ENCODE measurements around the gene TTLL5.

The TTLL5 gene

DNA sequence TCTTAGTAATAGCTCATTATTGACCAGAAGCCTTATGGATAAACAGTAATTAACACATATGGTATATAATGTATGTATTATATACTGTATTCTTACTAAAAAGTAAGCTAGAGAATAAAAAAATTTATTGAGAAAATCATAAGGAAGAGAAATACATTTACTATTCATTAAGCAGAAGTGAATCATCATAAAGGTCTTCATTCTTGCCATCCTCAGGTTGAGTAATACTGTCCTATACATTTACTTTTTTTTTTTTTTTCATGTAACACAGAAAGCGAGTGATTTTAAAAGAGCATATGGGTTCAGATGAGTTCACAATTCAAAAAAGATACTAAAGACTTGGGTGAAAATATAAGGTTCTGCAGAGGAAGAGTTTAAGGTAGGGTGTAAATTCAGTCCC lies 168.3 kb downstream of the TTLL5 start:
- peaks cover 10% of the 10 kb centered on the region for H3K36me3 ChIP-seq (ENCODE audit: control insufficient read depth, insufficient read depth, low read length)
- no peaks in the 10 kb centered on the region for H3K9me3 ChIP-seq (ENCODE audit: control insufficient read depth, low read length)
- H3K4me3 ChIP-seq (ENCODE audit: extremely low read depth, insufficient read depth, low read length, poor library complexity, severe bottlenecking): no peak overlapping the region
- WGBS, 2 experiments (ENCODE audit: insufficient coverage in 2 of 2): 100% methylated on average over 1 of the region's 1 CpG; no CpG with 5 or more reads in 1 of the 2 experiments
- peaks cover 22% of the 10 kb centered on the region for H3K4me1 ChIP-seq (ENCODE audit: control insufficient read depth, insufficient read depth, low read length, poor library complexity, severe bottlenecking)
- no peak overlapping the region for H3K27ac ChIP-seq (ENCODE audit: low read depth, low read length, severe bottlenecking)

DNA sequence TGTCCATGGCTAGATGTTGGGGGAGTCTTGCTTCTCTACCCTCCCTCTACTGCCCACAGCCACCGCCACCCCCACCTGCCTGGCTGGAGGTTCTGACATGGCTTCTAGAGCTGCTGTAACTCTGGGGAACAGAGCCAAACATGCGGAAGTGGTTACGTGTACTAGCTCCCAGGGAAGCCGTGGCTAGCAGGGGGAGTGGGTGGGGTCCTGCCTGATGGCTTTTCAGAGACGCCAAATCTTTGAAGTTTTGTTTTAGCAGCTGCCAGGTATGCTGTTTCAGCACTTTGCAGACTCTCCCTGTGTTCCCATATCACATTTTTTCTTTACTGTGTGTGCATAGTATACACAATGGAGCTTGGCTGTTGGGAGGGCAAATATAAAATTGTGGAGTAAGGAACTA lies 170.4 kb downstream of the TTLL5 start:
- H3K9me3 ChIP-seq (ENCODE audit: control insufficient read depth, low read length): no peaks in the 10 kb centered on the region
- H3K4me3 ChIP-seq (ENCODE audit: extremely low read depth, insufficient read depth, low read length, poor library complexity, severe bottlenecking): no peak overlapping the region
- H3K27ac ChIP-seq (ENCODE audit: low read depth, low read length, severe bottlenecking): no peak overlapping the region
- H3K36me3 ChIP-seq (ENCODE audit: control insufficient read depth, insufficient read depth, low read length): peaks cover 20% of the 10 kb centered on the region
- H3K4me1 ChIP-seq (ENCODE audit: control insufficient read depth, insufficient read depth, low read length, poor library complexity, severe bottlenecking): peaks cover 22% of the 10 kb centered on the region
- WGBS, 2 experiments (ENCODE audit: insufficient coverage in 2 of 2): 86 to 96% methylated on average over 3 to 5 of the region's 5 CpGs

DNA sequence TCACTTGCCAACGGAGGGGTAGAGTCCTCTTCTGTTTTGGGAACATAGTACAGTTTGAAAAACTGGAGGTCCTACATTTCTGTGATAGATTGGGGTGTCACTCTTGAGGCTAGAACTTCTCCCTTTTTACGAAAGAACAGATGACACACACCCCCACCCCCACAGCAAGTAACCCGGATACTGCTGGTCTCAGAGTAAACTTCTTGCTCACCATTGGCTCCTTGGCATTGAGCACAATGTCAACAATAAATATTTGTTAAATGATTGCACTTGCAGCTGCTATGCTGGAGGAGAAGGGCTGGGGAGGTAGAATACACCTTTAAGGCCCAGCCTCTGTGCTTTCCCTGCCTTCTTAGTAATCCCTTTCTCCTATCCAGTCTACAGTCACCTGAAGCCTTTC lies 170.9 kb downstream of the TTLL5 start:
- 100% methylated on average over 1 of the region's 3 CpGs; no CpG with 5 or more reads in 1 of the 2 experiments for whole genome bisulfite sequencing, 2 experiments (ENCODE audit: insufficient coverage in 2 of 2)
- H3K27ac ChIP-seq (ENCODE audit: low read depth, low read length, severe bottlenecking): no peak overlapping the region
- no peak overlapping the region for H3K4me3 ChIP-seq (ENCODE audit: extremely low read depth, insufficient read depth, low read length, poor library complexity, severe bottlenecking)
- H3K9me3 ChIP-seq (ENCODE audit: control insufficient read depth, low read length): no peaks in the 10 kb centered on the region
- H3K36me3 ChIP-seq (ENCODE audit: control insufficient read depth, insufficient read depth, low read length): peaks cover 21% of the 10 kb centered on the region
- peaks cover 19% of the 10 kb centered on the region for H3K4me1 ChIP-seq (ENCODE audit: control insufficient read depth, insufficient read depth, low read length, poor library complexity, severe bottlenecking)

DNA sequence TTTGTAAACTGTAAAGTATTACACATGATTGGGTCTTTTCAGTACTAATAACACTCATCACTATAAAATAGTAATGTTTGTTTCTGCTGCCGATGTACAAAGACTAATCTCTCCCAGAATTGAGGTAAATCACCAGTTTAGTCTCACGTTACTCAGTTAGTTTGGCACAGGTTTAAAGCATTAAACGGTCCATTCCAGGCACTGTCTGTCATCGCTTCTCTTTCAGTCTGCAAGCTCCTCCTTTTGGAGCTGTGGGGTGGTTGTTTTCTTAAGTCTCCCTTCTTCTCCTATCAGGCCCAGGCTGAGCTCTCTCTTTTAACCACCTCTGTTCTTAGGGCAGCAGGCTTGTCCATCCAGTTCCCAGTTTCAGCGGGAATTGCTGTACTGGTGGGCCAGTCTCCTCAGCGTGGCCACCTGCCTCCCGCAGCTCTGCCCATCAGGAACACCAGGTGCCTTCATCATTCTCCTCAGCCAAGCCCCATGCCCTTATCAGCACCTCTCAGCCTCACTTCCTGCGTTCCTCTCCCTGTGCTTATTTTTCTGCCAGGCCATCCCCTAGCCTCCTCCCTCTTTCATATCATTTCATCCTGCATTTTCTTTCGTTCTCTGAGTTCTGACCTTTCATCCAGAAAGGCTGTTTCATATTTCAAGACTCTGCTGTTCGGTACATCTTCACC lies 171.7 kb downstream of the TTLL5 start:
- Histone ChIP-seq H3K4me3 (ENCODE audit: extremely low read depth, insufficient read depth, low read length, poor library complexity, severe bottlenecking) (no peak overlapping the region), H3K9me3 (ENCODE audit: control insufficient read depth, low read length) (no peaks in the 10 kb centered on the region), H3K4me1 (ENCODE audit: control insufficient read depth, insufficient read depth, low read length, poor library complexity, severe bottlenecking) (peaks cover 19% of the 10 kb centered on the region), H3K27ac (ENCODE audit: low read depth, low read length, severe bottlenecking) (no peak overlapping the region), H3K36me3 (ENCODE audit: control insufficient read depth, insufficient read depth, low read length) (peaks cover 25% of the 10 kb centered on the region)
- WGBS, 2 experiments (ENCODE audit: insufficient coverage in 2 of 2): 88 to 91% methylated on average over 8 of the region's 10 CpGs

DNA sequence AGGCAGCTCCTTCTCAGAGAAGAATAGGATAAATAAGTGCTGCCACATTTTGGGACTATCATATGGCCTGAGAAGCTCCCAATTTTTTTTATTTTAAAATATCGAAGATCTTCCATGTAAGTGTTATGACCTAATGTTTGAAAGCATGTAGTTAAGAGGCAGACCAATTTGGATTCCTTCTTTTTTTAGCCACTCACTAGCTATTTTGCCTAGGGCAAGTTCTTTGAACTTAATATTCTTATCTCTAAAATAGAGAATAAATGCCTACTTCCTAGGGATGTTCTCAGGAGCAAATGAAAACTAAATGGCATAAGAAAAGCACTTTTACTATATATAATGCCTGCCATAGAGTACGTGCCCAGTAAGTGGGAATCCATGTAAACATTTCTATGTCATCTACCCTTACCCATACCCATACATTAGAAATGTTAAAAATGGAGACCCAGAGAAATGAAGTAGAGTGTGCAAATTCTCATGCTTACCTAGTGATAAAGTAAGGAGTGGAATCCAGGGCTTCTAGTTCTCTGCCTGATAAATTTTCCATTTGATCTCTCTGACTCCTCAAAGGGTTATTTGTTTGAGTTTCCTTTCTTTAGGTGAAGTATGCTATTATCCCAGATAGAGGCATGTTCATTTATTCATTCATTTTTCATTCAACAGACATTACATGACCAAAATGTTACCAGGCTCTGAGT lies 172.4 kb downstream of the TTLL5 start:
- Histone ChIP-seq H3K27ac (ENCODE audit: low read depth, low read length, severe bottlenecking) (no peak overlapping the region), H3K9me3 (ENCODE audit: control insufficient read depth, low read length) (no peaks in the 10 kb centered on the region), H3K4me3 (ENCODE audit: extremely low read depth, insufficient read depth, low read length, poor library complexity, severe bottlenecking) (no peak overlapping the region), H3K36me3 (ENCODE audit: control insufficient read depth, insufficient read depth, low read length) (peaks cover 27% of the 10 kb centered on the region), H3K4me1 (ENCODE audit: control insufficient read depth, insufficient read depth, low read length, poor library complexity, severe bottlenecking) (peaks cover 19% of the 10 kb centered on the region)
- no CpG with 5 or more reads among the region's 2 CpGs for WGBS, 2 experiments (ENCODE audit: insufficient coverage in 2 of 2)

DNA sequence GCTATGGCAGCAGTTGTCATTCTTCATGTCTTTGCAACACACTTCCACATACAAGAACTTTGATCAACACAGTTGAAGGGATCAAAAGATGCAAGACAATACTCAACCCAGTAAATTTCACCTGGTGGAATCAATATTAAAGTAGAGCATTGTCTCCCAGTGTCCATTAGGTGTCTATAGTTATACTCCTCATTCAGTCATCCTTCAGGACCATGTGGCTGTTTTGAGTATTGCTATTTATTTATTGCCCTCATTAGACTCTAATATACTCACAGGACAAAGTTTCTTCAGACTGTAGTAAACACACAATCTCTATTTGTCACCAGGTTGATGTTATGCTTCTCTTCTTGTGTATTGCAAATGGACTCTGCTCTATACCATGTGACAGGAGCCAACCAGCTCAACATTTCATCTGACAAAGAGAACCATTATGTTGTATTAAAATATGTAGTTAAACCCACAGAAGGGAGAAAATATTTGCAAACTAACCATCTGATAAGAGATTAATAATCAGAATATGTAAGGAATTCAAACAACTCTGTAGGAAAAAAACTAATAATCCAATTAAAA lies 174.2 kb downstream of the TTLL5 start:
- Histone ChIP-seq H3K27ac (ENCODE audit: low read depth, low read length, severe bottlenecking) (no peak overlapping the region), H3K4me1 (ENCODE audit: control insufficient read depth, insufficient read depth, low read length, poor library complexity, severe bottlenecking) (peaks cover 19% of the 10 kb centered on the region), H3K36me3 (ENCODE audit: control insufficient read depth, insufficient read depth, low read length) (peaks cover 39% of the 10 kb centered on the region), H3K9me3 (ENCODE audit: control insufficient read depth, low read length) (no peaks in the 10 kb centered on the region), H3K4me3 (ENCODE audit: extremely low read depth, insufficient read depth, low read length, poor library complexity, severe bottlenecking) (no peak overlapping the region)

DNA sequence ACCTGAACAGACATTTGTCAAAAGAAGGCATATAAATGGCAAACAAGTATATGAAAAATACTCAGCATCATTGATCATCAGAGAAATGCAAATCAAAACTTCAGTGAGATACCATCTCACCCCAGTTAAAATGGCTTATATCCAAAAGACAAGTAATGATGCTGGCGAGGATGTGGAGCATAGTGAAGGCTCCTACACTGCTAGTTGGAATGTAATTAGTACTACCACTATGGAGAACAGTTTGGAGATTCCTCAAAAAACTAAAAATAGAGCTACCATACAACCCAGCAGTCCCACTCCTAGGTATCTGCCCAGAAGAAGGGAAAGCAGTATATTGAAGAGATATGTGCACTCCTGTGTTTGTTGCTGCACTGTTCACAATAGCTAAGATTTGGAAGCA lies 174.7 kb downstream of the TTLL5 start:
- no peaks in the 10 kb centered on the region for H3K9me3 ChIP-seq (ENCODE audit: control insufficient read depth, low read length)
- no CpG with 5 or more reads among the region's 1 CpG for WGBS, 2 experiments (ENCODE audit: insufficient coverage in 2 of 2)
- no peak overlapping the region for H3K27ac ChIP-seq (ENCODE audit: low read depth, low read length, severe bottlenecking)
- peaks cover 39% of the 10 kb centered on the region for H3K36me3 ChIP-seq (ENCODE audit: control insufficient read depth, insufficient read depth, low read length)
- no peak overlapping the region for H3K4me3 ChIP-seq (ENCODE audit: extremely low read depth, insufficient read depth, low read length, poor library complexity, severe bottlenecking)
- H3K4me1 ChIP-seq (ENCODE audit: control insufficient read depth, insufficient read depth, low read length, poor library complexity, severe bottlenecking): peaks cover 19% of the 10 kb centered on the region

DNA sequence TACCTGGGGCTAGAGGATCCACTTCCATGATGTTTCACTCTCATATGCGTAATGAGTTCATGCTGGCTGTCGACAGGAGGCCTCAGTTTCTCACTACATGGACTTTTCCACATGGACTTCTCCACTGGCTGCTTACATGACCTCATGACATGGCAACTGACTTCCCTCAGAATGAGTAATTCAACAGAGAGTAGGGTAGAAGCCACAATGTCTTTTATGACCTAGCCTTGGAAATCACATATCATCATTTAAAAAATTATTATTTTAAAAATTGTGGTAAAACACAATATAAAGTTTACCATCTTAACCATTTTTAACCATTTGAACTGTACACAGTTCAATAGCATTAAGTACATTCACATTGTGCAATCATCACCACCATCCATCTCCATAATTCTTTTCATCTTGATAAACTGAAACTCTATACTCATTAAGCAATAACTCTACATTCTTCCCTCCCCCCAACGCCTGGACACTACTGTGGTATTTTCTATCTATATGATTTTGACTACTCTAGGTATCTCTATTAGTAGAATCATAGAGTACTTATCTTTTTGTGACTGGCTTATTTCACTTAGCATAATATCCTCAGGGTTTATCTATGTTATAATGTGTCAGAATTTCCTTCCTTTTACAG lies 176.2 kb downstream of the TTLL5 start:
- Histone ChIP-seq H3K9me3 (ENCODE audit: control insufficient read depth, low read length) (no peaks in the 10 kb centered on the region), H3K4me1 (ENCODE audit: control insufficient read depth, insufficient read depth, low read length, poor library complexity, severe bottlenecking) (peaks cover 10% of the 10 kb centered on the region), H3K36me3 (ENCODE audit: control insufficient read depth, insufficient read depth, low read length) (peaks cover 39% of the 10 kb centered on the region), H3K4me3 (ENCODE audit: extremely low read depth, insufficient read depth, low read length, poor library complexity, severe bottlenecking) (no peak overlapping the region), H3K27ac (ENCODE audit: low read depth, low read length, severe bottlenecking) (no peak overlapping the region)
- 87 to 94% methylated on average over 2 of the region's 3 CpGs for WGBS, 2 experiments (ENCODE audit: insufficient coverage in 2 of 2)

DNA sequence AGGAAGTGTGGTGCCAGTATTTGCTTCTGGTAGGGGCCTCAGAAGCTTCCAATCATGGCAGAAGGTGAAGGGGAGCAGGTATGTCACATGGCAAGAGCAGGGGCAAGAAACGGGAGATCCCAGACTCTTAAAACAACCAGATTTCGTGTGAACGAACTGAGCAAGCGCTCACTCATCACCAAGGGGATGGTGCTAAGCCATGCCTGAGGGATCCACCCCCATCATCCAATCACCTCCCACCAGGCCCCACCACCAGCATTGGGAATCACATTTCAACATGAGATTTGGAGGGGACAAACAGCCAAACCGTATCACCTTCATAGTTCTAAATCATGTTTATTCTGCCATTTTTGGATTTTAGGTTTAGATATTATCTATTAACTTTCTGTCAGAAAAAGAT lies 179.9 kb downstream of the TTLL5 start:
- H3K36me3 ChIP-seq (ENCODE audit: control insufficient read depth, insufficient read depth, low read length): peaks cover 23% of the 10 kb centered on the region
- 80% methylated on average over 2 to 4 of the region's 5 CpGs for WGBS, 2 experiments (ENCODE audit: insufficient coverage in 2 of 2)
- H3K27ac ChIP-seq (ENCODE audit: low read depth, low read length, severe bottlenecking): no peak overlapping the region
- H3K9me3 ChIP-seq (ENCODE audit: control insufficient read depth, low read length): no peaks in the 10 kb centered on the region
- no peak overlapping the region for H3K4me3 ChIP-seq (ENCODE audit: extremely low read depth, insufficient read depth, low read length, poor library complexity, severe bottlenecking)
- H3K4me1 ChIP-seq (ENCODE audit: control insufficient read depth, insufficient read depth, low read length, poor library complexity, severe bottlenecking): peaks cover 7% of the 10 kb centered on the region

DNA sequence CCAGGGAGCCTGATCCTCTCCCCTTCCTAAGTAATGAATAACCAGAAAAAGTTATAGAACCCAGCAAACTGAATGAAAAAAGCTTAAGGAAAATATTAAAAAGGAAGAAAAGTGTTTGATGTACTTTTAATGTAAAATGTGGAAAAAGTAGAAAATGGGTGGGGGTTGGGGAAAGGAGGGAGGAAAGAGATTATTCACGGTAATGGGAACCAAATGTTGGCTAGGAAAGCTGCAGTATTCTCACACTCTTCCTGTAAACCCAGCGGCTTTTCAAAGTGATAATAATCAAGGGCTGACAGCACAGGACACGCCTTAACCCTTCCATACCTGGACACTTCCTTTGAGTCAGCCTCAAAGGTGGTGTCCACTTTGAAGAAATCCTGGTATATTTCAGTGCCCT lies 181.5 kb downstream of the TTLL5 start:
- Histone ChIP-seq H3K36me3 (ENCODE audit: control insufficient read depth, insufficient read depth, low read length) (peaks cover 16% of the 10 kb centered on the region), H3K27ac (ENCODE audit: low read depth, low read length, severe bottlenecking) (no peak overlapping the region), H3K9me3 (ENCODE audit: control insufficient read depth, low read length) (no peaks in the 10 kb centered on the region), H3K4me3 (ENCODE audit: extremely low read depth, insufficient read depth, low read length, poor library complexity, severe bottlenecking) (no peak overlapping the region), H3K4me1 (ENCODE audit: control insufficient read depth, insufficient read depth, low read length, poor library complexity, severe bottlenecking) (peaks cover 7% of the 10 kb centered on the region)
- 72 to 74% methylated on average over 3 of the region's 3 CpGs for WGBS, 2 experiments (ENCODE audit: insufficient coverage in 2 of 2)

DNA sequence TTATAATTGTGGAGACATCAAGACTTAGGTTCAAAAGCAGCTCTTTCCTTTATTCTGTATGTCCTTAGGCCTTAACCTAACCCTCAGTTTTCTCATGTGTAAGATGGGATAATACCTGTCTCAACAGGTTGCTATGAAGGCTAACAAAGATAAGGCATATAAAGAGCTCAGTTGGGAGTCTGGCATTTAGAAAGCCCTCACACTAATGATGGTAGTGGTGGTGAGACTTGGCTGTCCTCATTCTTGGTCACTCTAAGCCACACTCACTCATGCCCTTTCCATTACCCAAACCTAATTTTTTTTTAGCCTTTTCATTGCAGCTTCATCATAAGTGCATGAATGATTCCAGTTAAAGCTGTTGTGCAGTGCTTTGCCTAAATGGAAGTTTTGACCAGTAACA lies 183.4 kb downstream of the TTLL5 start:
- no peak overlapping the region for H3K4me3 ChIP-seq (ENCODE audit: extremely low read depth, insufficient read depth, low read length, poor library complexity, severe bottlenecking)
- no peak overlapping the region for H3K27ac ChIP-seq (ENCODE audit: low read depth, low read length, severe bottlenecking)
- H3K9me3 ChIP-seq (ENCODE audit: control insufficient read depth, low read length): no peaks in the 10 kb centered on the region
- H3K36me3 ChIP-seq (ENCODE audit: control insufficient read depth, insufficient read depth, low read length): peaks cover 7% of the 10 kb centered on the region
- H3K4me1 ChIP-seq (ENCODE audit: control insufficient read depth, insufficient read depth, low read length, poor library complexity, severe bottlenecking): peaks cover 7% of the 10 kb centered on the region

Measured in mesodermal cell (in vitro differentiated cells).